Neural cell (in vitro differentiated cells): ENCODE results near the gene PLEKHS1. TPM values are rescaled to one million over a fixed set of nuclear protein-coding genes. Genes with fewer than 3 reads are reported as not detected.
"Not testable (repeated sequence)": the region's sequence is repeated elsewhere in the genome, so short reads cannot be mapped to it uniquely, and the experiment has no call there.

ENCODE experiments used
- H2AFZ ChIP-seq: fragments of 200-600, 300-800 bp; sonication (generic), shearing (Covaris generic); 2 replicates; pipeline ENCODE4 v1.6.0; 2014; ENCODE audit warnings: low read depth, mild to moderate bottlenecking, antibody characterized with exemption, low read length, moderate library complexity
- H3F3A ChIP-seq: fragments of 200-600 bp; shearing (Covaris generic); 2 replicates; pipeline ENCODE4 v1.6.1; 2016; ENCODE audit warnings: mild to moderate bottlenecking, moderate library complexity, mixed read lengths, antibody characterized with exemption, low read length; ENCODE audit not compliant: insufficient read depth, poor library complexity, severe bottlenecking
- H3K27ac ChIP-seq: fragments of 200-600, 300-800 bp; sonication (generic), shearing (Covaris generic); 2 replicates; pipeline ENCODE4 v1.5.1; 2014; ENCODE audit warnings: mild to moderate bottlenecking, low read length, moderate library complexity
- H3K27me3 ChIP-seq: fragments of 300-800, 200-600 bp; sonication (generic), shearing (Covaris generic); 2 replicates; pipeline ENCODE4 v1.6.0; 2014; ENCODE audit warnings: mild to moderate bottlenecking, low read depth, low read length, moderate library complexity; ENCODE audit not compliant: insufficient read depth
- H3K36me3 ChIP-seq: fragments of 300-800, 200-600 bp; sonication (generic), shearing (Covaris generic); 2 replicates; pipeline ENCODE4 v1.5.1; 2014; ENCODE audit warnings: mild to moderate bottlenecking, antibody characterized with exemption, low read length, moderate library complexity; ENCODE audit not compliant: insufficient read depth
- H3K4me2 ChIP-seq: fragments of 300-800, 200-600 bp; sonication (generic), shearing (Covaris generic); 2 replicates; pipeline ENCODE4 v1.6.0; 2014; ENCODE audit warnings: mild to moderate bottlenecking, low read length
- H3K4me3 ChIP-seq: fragments of 300-800, 200-600 bp; sonication (generic), shearing (Covaris generic); 2 replicates; pipeline ENCODE4 v1.5.1; 2014; ENCODE audit warnings: mild to moderate bottlenecking, low read length, moderate library complexity
- H3K79me2 ChIP-seq: fragments of 200-600 bp; shearing (Covaris generic); replicated peaks from 2 replicates; pipeline ENCODE4 v1.6.0; 2014; ENCODE audit warnings: mild to moderate bottlenecking, low read length, moderate library complexity; ENCODE audit not compliant: insufficient read depth
- H3K9ac ChIP-seq: fragments of 300-800, 200-600 bp; sonication (generic), shearing (Covaris generic); 2 replicates; pipeline ENCODE4 v1.6.1; 2016; ENCODE audit warnings: mild to moderate bottlenecking, low read length, mixed read lengths
- H3K9me2 ChIP-seq: fragments of 200-600 bp; shearing (Covaris generic); 2 replicates; pipeline ENCODE4 v1.6.1; 2016; ENCODE audit warnings: mild to moderate bottlenecking, low read length, mixed read lengths; ENCODE audit not compliant: insufficient read depth
- H3K9me3 ChIP-seq: fragments of 200-600, 300-800 bp; sonication (generic), shearing (Covaris generic); 2 replicates; pipeline ENCODE4 v1.6.1; 2016; ENCODE audit warnings: mild to moderate bottlenecking, mixed run types, low read length, moderate library complexity, mixed read lengths
- H4K20me1 ChIP-seq: fragments of 200-600 bp; shearing (Covaris generic); 2 replicates; pipeline ENCODE4 v1.6.1; 2016; ENCODE audit warnings: mild to moderate bottlenecking, mixed run types; ENCODE audit not compliant: insufficient read depth
- CTCF ChIP-seq: fragments of 450-650 bp; IDR thresholded peaks from 2 replicates; pipeline ENCODE4 v1.5.1; 2014; ENCODE audit warnings: antibody characterized with exemption, mild to moderate bottlenecking, moderate library complexity; ENCODE audit not compliant: poor library complexity, severe bottlenecking
- EP300 ChIP-seq: fragments of 450-650 bp; conservative IDR thresholded peaks from 2 replicates; pipeline ENCODE4 v1.6.1; 2014; ENCODE audit warnings: antibody characterized with exemption, mild to moderate bottlenecking, moderate library complexity; ENCODE audit not compliant: poor library complexity, severe bottlenecking
- EZH2 ChIP-seq: fragments of 200-600, 300-800 bp; shearing (Covaris generic), sonication (generic); IDR thresholded peaks from 2 replicates; pipeline ENCODE4 v1.6.1; 2014; ENCODE audit warnings: antibody characterized with exemption, low read length, borderline replicate concordance, mild to moderate bottlenecking; ENCODE audit not compliant: insufficient read depth, poor library complexity, severe bottlenecking
- MXI1 ChIP-seq: fragments of 450-650 bp; conservative IDR thresholded peaks from 2 replicates; pipeline ENCODE4 v1.6.1; 2014; ENCODE audit warnings: antibody characterized with exemption, mild to moderate bottlenecking; ENCODE audit not compliant: poor library complexity, severe bottlenecking
- POLR2AphosphoS5 ChIP-seq: IDR thresholded peaks from 2 replicates; pipeline ENCODE4 v1.6.1; 2012
- RAD21 ChIP-seq: fragments of 450-650 bp; conservative IDR thresholded peaks from 2 replicates; pipeline ENCODE4 v1.6.1; 2014; ENCODE audit warnings: antibody characterized with exemption, mild to moderate bottlenecking, moderate library complexity
- REST ChIP-seq: IDR thresholded peaks from 2 replicates; pipeline ENCODE4 v1.6.1; 2012; ENCODE audit warnings: borderline replicate concordance
- SMC3 ChIP-seq: fragments of 450-650 bp; conservative IDR thresholded peaks from 2 replicates; pipeline ENCODE4 v1.6.1; 2014; ENCODE audit warnings: antibody characterized with exemption, mild to moderate bottlenecking, moderate library complexity; ENCODE audit not compliant: poor library complexity
- TAF1 ChIP-seq: IDR thresholded peaks from 2 replicates; pipeline ENCODE4 v1.6.1; 2012; ENCODE audit warnings: low read depth
- polyA plus RNA-seq: library from polyadenylated mRNA; depleted of rRNA; stranded (reverse); fragments of >200 nt; gene quantifications from 2 replicates; pipeline ENCODE4 v1.2.3, GENCODE V29; 2014

The PLEKHS1 gene
- polyA plus RNA-seq, 1 donor from 2014 or later = not detected

- not testable (repeated sequence) for H4K20me1 ChIP-seq, H3K27me3 ChIP-seq, H3K9ac ChIP-seq, H3K36me3 ChIP-seq, H3K27ac ChIP-seq, H3K4me3 ChIP-seq, H2AFZ ChIP-seq, H3K9me3 ChIP-seq, H3F3A ChIP-seq, H3K79me2 ChIP-seq, H3K9me2 ChIP-seq, H3K4me2 ChIP-seq
These were observed 63.2 kb downstream of the PLEKHS1 start for GRCh38 chr10:113814700-113815099.

GRCh38 chr10:113819989-113820388 is 68.5 kb downstream of the PLEKHS1 start:
- no peaks in the 10 kb centered on the region for H4K20me1 ChIP-seq
- H3K9me3 ChIP-seq = no peaks in the 10 kb centered on the region
- no peak overlapping the region for H3K4me2 ChIP-seq
- H3F3A ChIP-seq = no peaks in the 10 kb centered on the region
- no peak overlapping the region for H3K4me3 ChIP-seq
- H3K27ac ChIP-seq = no peak overlapping the region
- no peak overlapping the region for H2AFZ ChIP-seq
- no peaks in the 10 kb centered on the region for H3K27me3 ChIP-seq
- no peaks in the 10 kb centered on the region for H3K79me2 ChIP-seq
- H3K36me3 ChIP-seq = no peaks in the 10 kb centered on the region
- no peak overlapping the region for H3K9ac ChIP-seq
- TF ChIP-seq RAD21 = no peak
- TF ChIP-seq EZH2 = no peak
- TF ChIP-seq CTCF = no peak
- no peak for TF ChIP-seq POLR2AphosphoS5
- no peak for TF ChIP-seq SMC3
- TF ChIP-seq TAF1 = no peak
- no peak for TF ChIP-seq REST
- TF ChIP-seq EP300 = no peak
- TF ChIP-seq MXI1 = no peak
- H3K9me2 ChIP-seq = no peaks in the 10 kb centered on the region

- Histone ChIP-seq H4K20me1 (no peaks in the 10 kb centered on the region), H3K4me3 (no peak overlapping the region), H3K9me2 (no peaks in the 10 kb centered on the region), H3K4me2 (no peak overlapping the region), H3K27me3 (no peaks in the 10 kb centered on the region), H3K9me3 (no peaks in the 10 kb centered on the region), H2AFZ (no peak overlapping the region), H3K36me3 (no peaks in the 10 kb centered on the region), H3K79me2 (no peaks in the 10 kb centered on the region), H3F3A (no peaks in the 10 kb centered on the region), H3K27ac (no peak overlapping the region), H3K9ac (no peak overlapping the region)
- TF ChIP-seq TAF1 = no peak
These were observed 69.0 kb downstream of the PLEKHS1 start for GRCh38 chr10:113820507-113820906.

GRCh38 chr10:113821306-113821705 is 69.8 kb downstream of the PLEKHS1 start:
- H3K4me3 ChIP-seq, H3K27me3 ChIP-seq, H3F3A ChIP-seq, H3K9me3 ChIP-seq, H4K20me1 ChIP-seq, H3K9me2 ChIP-seq, H2AFZ ChIP-seq, H3K79me2 ChIP-seq, H3K9ac ChIP-seq, H3K4me2 ChIP-seq, H3K36me3 ChIP-seq, H3K27ac ChIP-seq: not testable (repeated sequence)
